Esophagus squamous epithelium (tissue), 4 donors: ENCODE data around the gene GALNT17.

Source experiments
- POLR2A ChIP-seq, 4 donors: fragments of 450-650 bp; IDR thresholded peaks; one replicate each; pipeline ENCODE4 v1.6.1; 2017; ENCODE audit warnings: antibody characterized with exemption in 4 of 4, mild to moderate bottlenecking in 4 of 4, moderate library complexity in 3 of 4
- TF ChIP-seq, protein P1 (sequence below), 6 experiments: fragments of 450-650 bp in 4 of 6; fragments of 200-600 bp in 2 of 6; sonication (generic) in 2 of 6; IDR thresholded peaks; one replicate each; pipeline ENCODE4 v1.5.1; 2016 to 2019; ENCODE audit warnings: antibody characterized with exemption in 6 of 6, mild to moderate bottlenecking in 4 of 6, moderate library complexity in 4 of 6

DNA sequence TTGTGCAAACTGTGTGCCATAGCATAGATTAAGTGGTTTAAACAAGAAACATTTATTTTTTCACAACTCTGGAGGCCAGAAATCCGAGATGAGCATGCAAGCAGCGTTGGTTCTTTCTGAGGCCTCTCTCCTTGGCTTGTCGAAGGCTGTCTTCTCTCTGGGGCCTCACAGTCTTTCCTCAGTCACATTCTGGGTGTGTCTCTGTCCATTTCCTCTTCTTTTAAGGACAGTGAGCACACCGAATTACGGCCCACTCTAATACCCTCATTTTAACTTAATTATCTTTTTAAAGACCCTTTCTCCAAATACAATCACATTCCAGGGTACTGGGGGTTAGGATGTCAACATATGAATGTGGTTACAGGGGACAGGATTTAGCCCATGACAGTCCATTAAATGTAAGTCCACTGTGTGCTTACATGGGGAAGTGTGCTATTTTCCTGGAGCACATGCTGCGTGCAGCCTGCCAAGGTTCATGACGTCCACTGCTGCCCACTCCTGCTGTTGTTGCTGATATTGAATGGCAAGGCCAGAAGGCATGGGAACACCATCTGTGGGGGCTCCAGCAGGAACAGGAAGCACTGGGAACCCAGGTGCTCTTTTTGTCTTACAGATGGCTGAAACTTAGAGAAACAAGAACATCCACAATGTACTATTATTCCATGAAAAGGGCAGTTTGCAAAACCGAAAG lies 365.5 kb downstream of the GALNT17 start:
- TF ChIP-seq POLR2A (IDR thresholded peaks at IDR 0.05) = no peak
- TF ChIP-seq, protein P1, sequence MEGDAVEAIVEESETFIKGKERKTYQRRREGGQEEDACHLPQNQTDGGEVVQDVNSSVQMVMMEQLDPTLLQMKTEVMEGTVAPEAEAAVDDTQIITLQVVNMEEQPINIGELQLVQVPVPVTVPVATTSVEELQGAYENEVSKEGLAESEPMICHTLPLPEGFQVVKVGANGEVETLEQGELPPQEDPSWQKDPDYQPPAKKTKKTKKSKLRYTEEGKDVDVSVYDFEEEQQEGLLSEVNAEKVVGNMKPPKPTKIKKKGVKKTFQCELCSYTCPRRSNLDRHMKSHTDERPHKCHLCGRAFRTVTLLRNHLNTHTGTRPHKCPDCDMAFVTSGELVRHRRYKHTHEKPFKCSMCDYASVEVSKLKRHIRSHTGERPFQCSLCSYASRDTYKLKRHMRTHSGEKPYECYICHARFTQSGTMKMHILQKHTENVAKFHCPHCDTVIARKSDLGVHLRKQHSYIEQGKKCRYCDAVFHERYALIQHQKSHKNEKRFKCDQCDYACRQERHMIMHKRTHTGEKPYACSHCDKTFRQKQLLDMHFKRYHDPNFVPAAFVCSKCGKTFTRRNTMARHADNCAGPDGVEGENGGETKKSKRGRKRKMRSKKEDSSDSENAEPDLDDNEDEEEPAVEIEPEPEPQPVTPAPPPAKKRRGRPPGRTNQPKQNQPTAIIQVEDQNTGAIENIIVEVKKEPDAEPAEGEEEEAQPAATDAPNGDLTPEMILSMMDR (IDR thresholded peaks at IDR 0.05) = no peak
